ENCODE results near the gene PRR5L. TPM values are rescaled to one million over a fixed set of nuclear protein-coding genes. Genes with fewer than 3 reads are reported as not detected.

PRR5L gene, protein sequence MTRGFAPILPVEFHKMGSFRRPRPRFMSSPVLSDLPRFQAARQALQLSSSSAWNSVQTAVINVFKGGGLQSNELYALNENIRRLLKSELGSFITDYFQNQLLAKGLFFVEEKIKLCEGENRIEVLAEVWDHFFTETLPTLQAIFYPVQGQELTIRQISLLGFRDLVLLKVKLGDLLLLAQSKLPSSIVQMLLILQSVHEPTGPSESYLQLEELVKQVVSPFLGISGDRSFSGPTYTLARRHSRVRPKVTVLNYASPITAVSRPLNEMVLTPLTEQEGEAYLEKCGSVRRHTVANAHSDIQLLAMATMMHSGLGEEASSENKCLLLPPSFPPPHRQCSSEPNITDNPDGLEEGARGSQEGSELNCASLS
- 3.1 and 25.6 TPM in 2 replicates for total RNA-seq

DNA sequence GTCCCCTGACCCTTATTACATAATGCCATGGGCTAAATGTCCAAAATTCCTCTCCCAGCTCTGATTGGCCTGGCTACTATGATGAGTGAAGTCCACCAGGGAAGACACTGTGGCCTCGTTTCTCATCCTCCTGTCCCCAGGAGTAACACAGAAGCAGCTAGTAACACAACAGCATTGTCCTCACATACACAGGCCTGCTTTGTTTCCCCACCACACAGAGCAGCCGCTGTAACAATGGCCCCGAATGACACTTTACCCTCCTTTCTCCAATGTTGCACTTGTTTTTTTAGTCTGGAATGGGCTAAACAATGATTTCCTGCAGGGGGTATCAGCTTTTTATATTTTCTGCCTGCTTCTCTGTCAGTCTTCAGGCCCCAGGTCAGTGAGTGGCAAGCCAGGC, at the start of gene PRR5L:
TSS of gene PRR5L (plus strand) at position 363 of the 400 bp plus-strand sequence. CDS start 104,834 bp downstream, outside the sequence.

DNA sequence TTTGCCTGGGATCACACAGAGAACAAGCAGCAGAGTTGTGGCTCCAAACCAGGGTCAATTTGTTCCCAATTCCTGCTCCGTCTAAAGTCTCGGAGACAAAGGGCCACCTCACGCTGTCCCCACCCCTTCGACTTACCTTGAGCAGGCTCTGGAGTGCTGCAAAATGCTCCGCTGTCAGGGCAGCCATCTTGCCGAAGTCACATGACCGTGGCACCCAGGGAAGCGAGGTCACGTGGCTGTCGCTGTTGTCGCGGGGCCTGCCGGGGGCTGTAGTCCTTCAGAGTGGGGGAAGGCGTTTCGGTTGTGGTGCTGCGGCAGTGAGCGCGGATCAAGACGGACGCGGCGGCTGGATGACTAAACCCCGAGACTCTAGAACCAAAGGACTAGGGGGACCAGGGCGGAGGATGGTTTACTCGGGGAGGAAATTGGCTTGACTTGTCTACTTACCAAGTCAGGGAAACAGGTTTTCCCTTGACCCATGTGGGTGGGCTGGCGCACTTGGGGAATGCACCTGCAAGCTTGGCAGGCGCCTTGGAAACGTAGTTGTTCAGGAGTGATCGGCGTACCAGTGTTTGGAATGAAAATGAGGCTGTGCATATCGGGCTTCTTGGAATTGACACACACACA, 6.7 kb upstream of the PRR5L start, which contains the start of gene COMMD9:
TSS of gene COMMD9 (minus strand) at position 199 of the 627 bp plus-strand sequence. CDS start at position 187, 12 bp downstream.

DNA sequence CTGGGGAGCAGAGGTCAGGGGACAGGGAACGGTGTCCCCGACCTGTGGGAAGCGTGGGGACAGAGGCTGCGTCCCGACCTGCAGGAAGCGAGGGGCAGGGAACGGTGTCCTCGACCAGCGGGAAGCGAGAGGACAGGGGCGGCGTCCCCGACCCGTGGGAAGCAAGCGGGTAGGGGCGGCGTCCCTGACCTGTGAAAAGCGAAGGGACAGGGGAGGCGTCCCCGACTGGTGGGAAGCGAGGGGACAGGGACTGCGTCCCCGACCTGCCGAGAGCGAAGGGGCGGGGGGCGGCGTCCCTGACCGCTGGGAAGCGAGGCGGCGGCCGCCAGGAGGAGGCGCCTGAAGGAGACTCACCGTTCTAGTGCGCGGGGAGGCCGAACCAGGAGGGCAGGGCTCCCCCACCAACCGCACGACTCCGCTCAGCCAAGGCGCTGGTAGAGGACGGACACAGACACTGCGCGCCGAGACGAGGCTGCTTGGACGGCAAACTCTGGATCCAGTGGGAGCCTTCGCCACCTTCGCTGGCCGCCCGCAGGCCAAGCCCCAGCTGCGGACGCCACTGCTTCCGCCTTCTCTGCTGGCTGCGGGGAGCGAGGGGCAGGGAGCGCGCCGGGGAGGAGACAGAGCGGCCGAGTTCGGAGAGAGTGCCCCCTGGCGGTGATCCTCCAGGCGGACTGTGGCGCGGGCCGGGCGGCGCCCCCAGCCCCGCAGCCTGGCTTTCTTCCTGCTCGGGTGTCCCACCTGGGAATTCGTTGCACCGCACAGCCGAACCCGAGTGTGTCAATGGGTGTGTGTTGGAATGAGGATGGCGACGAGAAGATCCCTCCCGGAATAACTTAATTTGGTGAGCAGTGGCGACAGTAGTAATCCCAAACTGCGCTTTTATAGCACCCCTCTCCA, 213.9 kb downstream of the PRR5L start, which contains the start of gene TRAF6:
TSS of gene TRAF6 (minus strand) at position 579 of the 900 bp plus-strand sequence. CDS start 8,757 bp downstream, outside the sequence.

Small RNA genes within 50 kb of the gene (small RNA-seq; reads per million reads assigned to genes)
- gene AC061999.1 (ENCODE audit: low replicate concordance): not detected

Other genes with a start within 250 kb of the PRR5L start
- 39.2 and 44.0 TPM in 2 replicates for gene COMMD9, start 6.9 kb upstream of the PRR5L start, total RNA-seq
- 7.7 and 12.7 TPM in 2 replicates for gene TRAF6, start 214.0 kb downstream of the PRR5L start, total RNA-seq

Measured in placental pericyte (primary cell).